HFF-Myc (cell line): Measurements from ENCODE around the gene WASF3.

ENCODE experiments used
- DNase-seq: peaks from one replicate; pipeline ENCODE4 v3.0.0-alpha.2; 2011; ENCODE audit warnings: low read depth; ENCODE audit errors: extremely low read depth
- H3K4me3 ChIP-seq: replicated peaks from 2 replicates; pipeline ENCODE4 v1.5.1; 2011; ENCODE audit warnings: low read depth, mild to moderate bottlenecking, control low read depth, low read length
- CTCF ChIP-seq: IDR thresholded peaks from 2 replicates; pipeline ENCODE4 v1.5.1; 2012; ENCODE audit warnings: mild to moderate bottlenecking, low read depth, low read length, control low read depth; ENCODE audit errors: missing control alignments

WASF3 gene

GRCh38 chr13:26531742-26532141 lies 25.7 kb upstream of the WASF3 start:
- no peak overlapping the region for H3K4me3 ChIP-seq
- TF ChIP-seq CTCF, result no peak
- DNase-seq, result no peak

- TF ChIP-seq CTCF, result no peak
- no peak for DNase-seq
- H3K4me3 ChIP-seq, result no peak overlapping the region
These were observed 23.3 kb upstream of the WASF3 start for GRCh38 chr13:26534036-26534726.

DNA sequence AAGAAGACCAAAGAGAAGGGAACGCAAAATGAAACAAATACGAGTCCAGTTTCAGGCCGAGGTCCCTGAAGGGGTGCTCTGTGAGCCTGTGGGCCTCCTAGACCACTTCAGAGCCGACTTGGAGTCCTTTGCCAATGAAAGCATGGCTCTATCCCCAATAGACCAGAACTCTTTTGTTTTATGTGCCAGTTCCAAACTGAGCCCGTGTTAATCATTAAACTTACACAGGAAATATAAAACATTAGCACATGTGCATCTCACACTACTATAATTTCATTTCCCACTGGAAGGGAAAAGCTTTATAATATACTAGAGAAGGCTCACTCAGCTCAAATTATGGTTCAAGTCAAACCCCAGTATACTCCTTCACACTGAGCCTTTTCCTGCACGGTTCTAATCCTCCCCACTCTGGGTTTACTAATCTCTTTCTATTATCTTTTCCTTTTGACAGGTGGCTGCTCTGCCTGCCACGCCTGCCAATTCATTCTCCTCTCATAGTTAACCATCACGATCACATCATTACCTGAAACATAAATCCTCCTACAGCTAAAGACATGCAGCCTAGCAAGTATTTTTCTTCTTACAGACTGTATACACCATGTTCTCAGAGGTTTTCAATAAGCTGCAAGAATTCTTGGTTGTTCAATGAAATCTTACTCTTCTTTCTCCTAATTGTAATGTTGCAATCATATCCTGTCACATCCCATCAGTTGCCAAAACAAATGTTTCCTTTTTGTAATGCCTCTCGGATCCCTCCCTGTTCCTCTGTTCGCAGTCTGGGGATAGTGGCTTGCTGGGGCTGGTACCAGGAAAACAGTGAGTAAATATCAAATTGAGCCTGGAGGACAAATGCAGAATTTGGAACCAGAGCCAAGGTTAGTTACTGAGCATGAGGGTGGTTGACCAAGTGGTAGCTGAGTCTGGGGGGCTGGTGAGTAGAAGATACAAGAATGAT lies 18.8 kb upstream of the WASF3 start:
- no peak for DNase-seq
- TF ChIP-seq CTCF, result no peak
- H3K4me3 ChIP-seq, result no peak overlapping the region

GRCh38 chr13:26539738-26540292 lies 17.7 kb upstream of the WASF3 start:
- TF ChIP-seq CTCF, result no peak
- no peak overlapping the region for H3K4me3 ChIP-seq
- DNase-seq, result no peak

GRCh38 chr13:26540334-26540733 lies 17.1 kb upstream of the WASF3 start:
- DNase-seq, result no peak
- TF ChIP-seq CTCF, result no peak
- no peak overlapping the region for H3K4me3 ChIP-seq

DNA sequence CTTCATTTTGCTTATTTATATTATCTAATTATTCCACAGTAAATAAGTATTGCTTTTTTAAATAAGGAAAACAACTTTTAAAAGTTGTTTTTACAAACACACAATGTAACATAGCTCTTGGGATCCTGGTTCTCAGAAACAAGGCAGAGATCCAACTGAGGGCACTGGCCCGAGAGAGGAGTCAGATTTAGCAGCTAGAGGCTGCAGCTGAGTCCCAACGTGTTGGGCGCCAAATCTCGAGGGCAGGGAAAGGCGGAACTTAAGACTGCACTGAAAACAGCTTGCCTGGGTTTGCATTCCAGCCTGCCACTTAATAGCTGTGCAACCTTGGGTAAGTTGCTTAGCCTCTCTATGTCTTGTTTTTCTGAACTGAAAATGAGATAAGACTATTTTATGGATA lies 16.4 kb upstream of the WASF3 start:
- no peak overlapping the region for H3K4me3 ChIP-seq
- DNase-seq, result no peak
- TF ChIP-seq CTCF, result no peak
